Heart left ventricle (tissue), 13 donors: ENCODE measurements around the gene NPM3.

Experiments
- CTCF ChIP-seq, 12 donors: fragments of 200-600 bp; sonication (generic) in 4 of 12; IDR thresholded peaks; one replicate each; pipeline versions ENCODE4 v1.5.0 to v1.8.0; 2018 to 2022; ENCODE audit warnings: antibody characterized with exemption in 12 of 12, mild to moderate bottlenecking in 5 of 12
- POLR2A ChIP-seq, 2 donors: fragments of 450-650 bp; IDR thresholded peaks; one replicate each; pipeline ENCODE4 v1.6.1; 2017; ENCODE audit warnings: antibody characterized with exemption in 2 of 2, mild to moderate bottlenecking in 2 of 2, moderate library complexity in 2 of 2
- donor health status: ischemic (EF 13 %, LVEDD 7.1; RV severe dilation, severe dysfunction).
- donor health status: DM: no; HTN: yes; CAD: no.
- donor health status: DM: no; HTN: no; CAD: no.
- donor health status: ischemic (EF 25% LVEDD 6.9; RV normal size, moderate dysfunction).
- donor health status: ischemic (EF 25% LVEDD 5.7; RV mildly dilated, moderate dysfunction).
- donor health status: ischemic (EF 35%, LVEDD 5.7; RV mildly dilated, moderate dysfunction).
- donor health status: nonischemic (EF 11% LVEDD 7.7; RV severe dilation, severe dysfunction).
- donor health status: DM: yes; HTN: yes; CAD: no.
- donor health status: PGD.
- donor health status: ischemic (EF 29% LVEDD 5.4; RV normal size, mild dysfunction).
- donor health status: nonischemic (EF 23%, LVEDD 6.1; RV moderate dilation, normal function).

GRCh38 chr10:101772895-101773761 is 10.1 kb downstream of the NPM3 start:
- TF ChIP-seq POLR2A (IDR thresholded peaks at IDR 0.05): no peak
- TF ChIP-seq CTCF (IDR thresholded peaks at IDR 0.05): no peak
